Activated CD4-positive, alpha-beta T cell treated with anti-CD3 and anti-CD28 coated beads for 24 hours (primary cell): ENCODE data around the gene ABLIM1.

ENCODE experiments used
- DNase-seq, 2 donors: peaks; one replicate each; pipeline ENCODE4 v3.0.0-alpha.2; 2020; ENCODE audit warnings: low read depth in 2 of 2

Gene ABLIM1

DNA sequence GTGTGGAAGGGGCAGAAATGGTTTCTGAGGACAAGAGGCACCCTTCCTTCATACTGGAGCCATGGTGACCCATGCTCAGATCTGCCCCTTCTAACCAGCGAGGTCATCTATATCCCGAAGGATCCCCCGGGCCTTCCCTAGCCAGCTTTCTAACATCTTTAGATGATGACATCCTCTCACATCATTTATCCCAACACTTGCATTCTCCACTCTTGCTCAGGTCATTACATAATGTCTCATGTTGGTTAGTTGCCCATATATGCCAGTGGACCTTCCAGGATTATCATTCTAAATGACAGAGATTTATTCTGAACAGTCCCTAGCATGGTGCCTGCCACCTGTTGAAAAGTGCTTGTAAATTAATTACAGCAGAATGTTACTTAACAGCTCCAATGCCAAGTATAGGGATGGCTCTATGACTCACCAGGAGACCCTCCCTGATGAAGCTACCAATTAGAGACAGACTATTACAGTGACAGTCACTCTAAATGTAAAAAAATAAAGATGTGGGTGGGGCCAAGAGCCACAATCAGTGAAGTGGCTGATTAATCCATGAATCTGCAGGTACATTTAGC, 22.6 kb upstream of the ABLIM1 start:
- DNase-seq = no peak

GRCh38 chr10:114679552-114679951, 21.5 kb upstream of the ABLIM1 start:
- DNase-seq = no peak

- DNase-seq = no peak
These were observed 20.7 kb upstream of the ABLIM1 start for GRCh38 chr10:114678820-114679219.

DNA sequence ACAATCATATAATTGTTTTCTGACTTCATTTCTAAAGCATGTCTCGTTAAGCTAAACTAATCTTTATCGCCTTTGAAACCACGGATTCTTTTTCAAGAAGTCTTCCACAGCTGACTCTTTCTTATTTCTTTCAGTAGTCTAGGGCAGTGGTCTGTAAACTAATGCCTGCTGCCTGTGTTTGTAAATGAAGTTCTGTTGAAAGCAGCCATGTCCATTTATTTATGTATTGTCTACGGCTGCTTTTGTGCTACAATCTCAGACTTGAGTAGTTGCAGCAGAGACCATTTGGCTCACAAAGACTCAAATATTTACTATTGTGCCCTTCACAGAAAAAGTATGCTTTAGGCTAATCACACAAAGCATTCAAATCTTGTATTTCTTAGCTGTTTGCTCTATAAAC, 20.3 kb upstream of the ABLIM1 start:
- no peak for DNase-seq

DNA sequence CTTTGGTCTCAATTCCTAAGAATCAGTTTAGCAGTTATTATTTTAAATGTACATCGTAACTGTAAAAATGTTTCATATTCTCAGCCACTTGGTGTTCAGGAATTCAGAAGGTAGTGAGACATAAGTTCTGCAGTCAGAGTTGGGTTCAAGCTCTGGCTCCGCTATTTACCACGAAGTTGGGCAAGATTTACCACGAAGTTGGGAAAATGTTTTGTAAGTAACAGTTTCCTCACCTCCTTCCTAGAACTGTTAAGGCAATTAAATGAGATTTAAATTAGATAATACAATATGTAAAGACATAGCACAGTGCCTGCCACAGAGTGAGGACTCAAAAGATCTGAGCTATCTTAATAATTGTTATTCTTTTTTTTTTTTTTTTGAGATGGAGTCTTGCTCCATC, 16.3 kb upstream of the ABLIM1 start:
- no peak for DNase-seq

GRCh38 chr10:114669648-114670047, 11.6 kb upstream of the ABLIM1 start:
- no peak for DNase-seq

DNA sequence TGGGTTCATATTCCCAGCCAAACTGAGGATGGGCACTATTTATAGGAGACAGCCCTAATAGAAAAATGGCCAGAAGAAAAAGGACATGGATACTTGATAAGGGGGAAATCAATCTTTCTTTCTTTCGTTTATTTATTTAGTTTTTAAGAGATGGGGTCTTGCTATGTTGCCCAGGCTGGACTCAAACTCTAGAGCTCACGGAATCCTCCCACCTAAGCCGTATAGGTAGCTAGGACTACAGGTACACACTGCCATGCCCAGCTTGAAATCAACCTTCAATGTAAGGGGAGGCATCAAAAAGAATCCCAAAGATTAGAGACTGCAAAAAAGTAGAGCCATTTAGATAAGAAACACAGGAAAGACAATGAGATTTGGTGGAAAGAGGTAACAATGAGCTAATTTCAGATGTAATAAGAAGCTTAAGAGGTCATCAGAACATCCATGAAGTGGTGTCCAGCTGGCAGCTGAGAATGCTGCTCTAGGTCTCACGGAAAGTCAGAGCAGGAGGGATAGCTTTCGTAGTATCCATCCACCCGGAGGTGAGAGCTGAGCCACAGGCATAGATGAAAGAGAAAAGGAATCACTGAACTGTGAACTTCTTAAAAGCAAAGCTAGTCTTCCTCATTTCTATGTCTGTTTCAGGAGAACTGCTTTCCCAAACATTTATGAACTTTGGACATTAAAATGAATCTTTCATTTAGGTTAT, 10.5 kb upstream of the ABLIM1 start:
- no peak for DNase-seq

GRCh38 chr10:114665873-114666272, 7.8 kb upstream of the ABLIM1 start:
- no peak for DNase-seq

DNA sequence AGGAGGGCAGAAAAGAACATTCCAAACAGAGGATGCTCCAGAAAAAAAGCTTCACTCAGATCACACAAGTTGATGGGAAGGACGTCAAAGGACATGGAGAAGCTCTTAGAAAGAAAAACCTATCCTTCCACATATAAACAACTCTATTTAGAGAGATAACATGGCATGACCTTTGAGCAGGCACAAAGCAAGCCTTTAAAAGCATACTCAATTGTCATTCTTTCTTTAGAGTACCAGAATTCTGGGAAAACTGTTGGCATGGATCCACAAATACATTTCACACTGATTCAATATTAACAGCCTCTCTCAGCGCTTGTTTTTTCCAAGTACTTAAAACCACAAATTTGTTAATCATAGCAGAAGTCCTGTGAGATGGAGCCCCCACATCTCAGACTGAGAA, 7.3 kb upstream of the ABLIM1 start:
- DNase-seq = no peak

DNA sequence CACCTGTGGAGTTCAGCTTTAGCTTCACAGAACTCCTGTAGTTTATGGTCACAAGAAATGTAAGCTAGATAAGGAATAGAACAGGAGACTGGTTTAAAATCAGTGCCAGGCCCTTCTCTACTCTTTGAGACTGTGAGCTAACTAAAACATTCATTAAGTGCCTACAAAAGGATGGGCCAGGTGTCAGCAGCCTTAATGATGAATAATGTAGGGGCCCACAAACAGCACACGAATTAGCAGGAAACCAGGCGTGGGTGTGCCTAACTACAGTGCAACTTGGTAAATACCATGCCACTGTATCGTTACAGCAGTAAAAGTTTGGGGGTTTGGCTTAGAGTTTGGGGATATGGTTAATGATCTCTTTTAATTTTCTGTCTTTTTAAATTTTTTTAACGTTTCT, 6.1 kb upstream of the ABLIM1 start:
- DNase-seq = no peak

GRCh38 chr10:114663626-114664025, 5.6 kb upstream of the ABLIM1 start:
- DNase-seq = no peak

GRCh38 chr10:114662646-114663217, 4.7 kb upstream of the ABLIM1 start:
- no peak for DNase-seq

- no peak for DNase-seq
These were observed 3.3 kb upstream of the ABLIM1 start for GRCh38 chr10:114661212-114661880.

- no peak for DNase-seq
These were observed 2.4 kb downstream of the ABLIM1 start for GRCh38 chr10:114655671-114656070.

DNA sequence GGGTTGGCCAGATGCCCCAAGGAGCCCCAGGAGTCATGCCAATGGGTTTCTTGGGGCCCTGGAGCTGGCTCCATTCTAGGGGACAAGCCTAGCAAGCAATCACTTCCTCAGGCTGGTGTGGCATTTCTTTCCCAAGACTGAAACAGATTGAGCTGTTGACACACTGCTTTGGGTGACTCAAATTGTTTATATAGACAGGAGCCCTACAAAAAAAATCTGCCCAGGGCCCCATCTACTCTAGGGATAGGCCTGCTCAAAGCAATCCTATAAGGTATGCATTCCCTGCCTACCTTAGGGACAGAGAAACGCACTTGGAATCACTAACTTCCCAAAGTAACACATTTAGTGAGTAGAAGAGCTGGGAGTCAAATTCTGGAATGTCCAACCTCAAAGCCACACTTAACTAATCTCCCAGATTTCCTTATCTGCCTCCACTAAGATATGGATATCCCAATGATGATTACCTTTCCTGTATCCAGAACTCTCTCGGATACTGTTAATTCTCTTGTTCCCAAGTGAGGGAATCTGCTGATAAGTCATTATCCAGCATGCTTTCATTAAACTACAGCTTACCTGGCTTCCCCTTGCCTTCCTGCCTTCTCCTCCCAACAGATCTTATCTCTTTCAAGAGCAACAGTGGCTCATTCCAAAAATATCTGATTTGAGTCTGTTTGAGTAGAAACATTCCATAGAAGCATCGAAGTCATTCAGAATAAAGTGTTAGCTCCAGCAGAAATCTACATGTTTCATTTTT, 3.1 kb downstream of the ABLIM1 start:
- no peak for DNase-seq

DNA sequence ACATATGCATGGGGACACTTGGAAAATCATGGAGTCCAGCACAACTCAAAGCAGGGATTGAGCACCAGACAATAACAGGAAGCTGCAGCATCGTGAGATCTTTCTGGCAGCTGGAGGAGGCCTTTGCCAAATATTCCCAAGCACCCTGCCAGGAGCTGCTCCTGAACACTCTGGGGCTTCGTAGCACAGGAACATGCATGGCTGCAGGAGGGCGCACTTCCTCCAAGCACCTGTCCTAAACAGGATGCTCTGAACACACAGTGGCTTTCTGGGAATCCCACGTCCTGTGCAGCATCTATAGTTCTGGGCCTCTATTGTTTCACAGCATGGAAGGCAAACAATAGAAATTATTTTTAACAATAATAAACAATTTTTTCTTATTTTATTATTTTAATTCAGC, 4.1 kb downstream of the ABLIM1 start:
- no peak for DNase-seq

DNA sequence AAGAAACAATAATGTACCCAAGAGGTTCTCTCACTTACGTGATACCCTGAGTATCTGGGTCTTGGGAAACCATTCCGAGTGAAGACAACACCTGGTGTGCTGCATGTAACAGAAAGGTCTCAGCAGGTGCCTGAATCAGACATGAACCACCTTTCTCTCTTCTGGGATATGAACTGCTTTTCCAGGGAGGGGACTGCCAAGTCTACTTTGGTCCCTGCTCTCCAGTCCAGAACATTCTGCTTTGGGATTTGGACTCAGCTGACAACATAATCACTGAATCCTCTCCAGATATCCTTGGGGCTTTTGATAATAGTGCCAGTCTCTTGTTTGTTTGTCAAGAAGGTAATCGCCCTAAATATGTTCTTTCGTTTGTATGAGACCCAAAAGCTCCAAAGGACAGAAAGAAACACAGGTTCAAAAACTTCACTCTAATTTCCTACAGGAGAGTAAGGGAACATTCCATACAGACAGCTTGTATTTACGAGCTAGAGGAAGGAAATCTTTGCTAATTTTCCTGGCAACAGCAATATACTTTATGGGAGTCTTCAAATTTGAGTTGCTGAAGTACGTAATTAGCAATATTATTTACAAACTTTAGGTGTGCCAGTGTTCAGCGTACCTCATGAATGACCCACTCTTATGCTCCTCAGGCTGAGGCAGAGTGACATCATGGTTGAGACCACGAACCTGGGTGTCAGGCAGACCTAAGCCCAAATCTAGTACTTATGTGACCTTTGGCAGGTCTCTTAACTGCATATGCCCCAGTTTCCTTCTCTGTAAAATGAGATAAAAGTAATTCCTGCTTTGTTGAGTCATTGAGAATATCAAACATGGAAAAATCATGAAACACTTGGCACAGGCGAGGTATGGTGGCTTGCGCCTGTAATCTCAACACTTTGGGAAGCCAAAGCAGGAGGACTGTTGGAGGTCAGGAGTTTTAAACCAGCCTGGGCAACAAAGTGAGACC, 5.4 kb downstream of the ABLIM1 start:
- no peak for DNase-seq

DNA sequence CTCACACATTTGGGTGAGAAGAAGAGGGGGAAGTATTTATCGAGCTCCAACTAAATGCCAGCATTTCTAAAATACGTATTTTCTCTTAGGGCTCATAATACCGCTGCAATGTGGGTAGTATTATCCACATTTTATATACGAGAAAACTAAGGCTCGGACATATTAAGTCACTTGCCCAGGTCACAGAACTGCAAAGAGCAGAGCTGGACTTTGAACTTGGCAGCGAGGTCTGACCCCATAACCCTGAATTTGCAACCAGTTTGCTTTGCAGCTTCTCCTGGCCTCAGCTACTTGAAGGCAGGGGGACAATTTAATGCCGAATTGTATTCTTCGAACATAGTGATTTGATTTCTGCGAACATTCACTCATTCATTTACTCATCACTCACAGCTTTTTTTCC, 7.2 kb downstream of the ABLIM1 start:
- no peak for DNase-seq

DNA sequence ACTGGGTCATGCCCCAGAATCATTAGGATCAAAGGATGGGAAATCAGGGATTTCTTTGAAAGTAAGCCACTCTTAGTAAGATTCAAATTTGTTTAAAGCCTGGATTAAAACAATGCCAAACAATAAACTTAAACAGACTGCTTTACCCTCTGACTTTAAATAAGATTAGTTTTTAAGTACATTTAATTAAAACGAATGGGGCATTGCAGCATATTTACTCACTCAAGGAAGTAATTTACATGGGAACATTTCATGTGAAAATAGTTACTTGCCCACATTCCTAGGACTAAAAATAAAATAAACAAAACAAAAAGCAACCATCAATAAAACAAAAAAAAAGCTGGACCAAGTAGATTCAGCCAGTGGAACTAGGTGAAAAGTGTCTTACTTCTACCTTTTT, 7.8 kb downstream of the ABLIM1 start:
- DNase-seq = no peak

DNA sequence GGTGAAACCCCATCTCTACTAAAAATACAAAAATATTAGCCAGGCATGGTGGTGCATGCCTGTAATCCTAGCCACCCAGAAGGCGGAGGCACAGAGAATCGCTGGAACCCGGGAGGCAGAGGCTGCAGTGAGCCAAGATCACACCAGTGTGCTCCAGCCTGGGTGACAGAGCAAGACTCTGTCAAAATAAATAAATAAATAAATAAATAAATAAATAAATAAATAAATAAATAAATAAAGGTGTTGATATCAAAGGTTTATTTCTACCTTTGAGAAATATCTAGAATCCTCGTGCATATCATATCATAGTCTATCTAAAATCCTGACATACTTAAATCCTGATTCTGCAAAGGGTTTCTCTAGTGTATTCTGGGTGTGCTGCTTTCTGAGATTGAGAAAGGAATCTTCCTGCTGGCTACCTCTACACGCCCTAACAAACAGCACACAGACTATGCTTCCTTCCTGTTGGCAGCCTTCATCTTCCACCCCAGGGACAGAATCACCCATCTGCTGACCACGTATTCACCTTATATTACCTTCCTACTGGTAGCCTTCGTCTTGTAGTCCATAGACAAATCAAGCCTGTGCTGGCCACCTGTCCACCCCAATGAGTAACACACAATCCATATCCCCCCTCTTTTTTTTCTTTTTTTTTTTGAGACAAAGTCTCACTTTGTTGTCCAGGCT, 8.7 kb downstream of the ABLIM1 start:
- no peak for DNase-seq

DNA sequence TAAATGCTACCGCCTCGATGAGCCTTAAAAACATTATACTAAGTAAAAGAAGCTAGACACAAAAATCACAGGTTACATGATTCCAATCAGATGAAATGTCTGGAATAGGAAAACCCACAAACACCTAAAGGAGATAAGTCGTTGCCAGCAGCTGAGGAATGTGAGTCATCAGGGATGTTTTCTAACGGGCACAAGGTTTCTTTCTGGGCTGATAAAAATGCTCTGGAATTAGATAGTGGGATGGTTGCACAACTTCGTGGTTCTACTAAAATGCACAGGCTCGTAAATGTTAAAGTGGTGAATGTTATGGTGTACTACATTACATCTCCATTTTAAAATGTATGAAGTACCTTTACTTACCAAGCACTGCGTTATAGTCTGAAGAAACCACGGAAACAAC, 9.7 kb downstream of the ABLIM1 start:
- DNase-seq = no peak
